OCI-LY7 (cell line): ENCODE data around the gene MTRF1L. TPM values are rescaled to one million over a fixed set of nuclear protein-coding genes. Genes with fewer than 3 reads are reported as not detected.
A peak's percentile ranks its signal among the peaks of the same experiment; 100 is the strongest.
"Not testable (repeated sequence)": the region's sequence is repeated elsewhere in the genome, so short reads cannot be mapped to it uniquely, and the experiment has no call there.

Source experiments
- BruUV-seq: library from RNA; stranded (reverse); fragments of 400-500 nt; replicated peaks from 2 replicates; lab custom pipeline; 2021; lab: Mats Ljungman, UMichigan
- CTCF ChIA-PET: fragments of 300-600 bp; sonication (Branson Sonifier 250); formaldehyde crosslinking; loops from one replicate; lab custom pipeline; 2022; ENCODE audit warnings: antibody characterized with exemption; ENCODE audit not compliant: unreplicated experiment; lab: Charles Lee
- POLR2A ChIA-PET: fragments of 300-600 bp; sonication (Branson Sonifier 250); formaldehyde crosslinking; loops from one replicate; lab custom pipeline; 2022; ENCODE audit warnings: antibody characterized with exemption; lab: Charles Lee
- DNase-seq: peaks from one replicate; pipeline ENCODE4 v3.0.0-alpha.2; 2015; ENCODE audit warnings: low spot score
- H2AFZ ChIP-seq: fragments of 200-600 bp; sonication (generic), shearing (Covaris generic); 2 replicates; pipeline ENCODE4 v1.6.1; 2014; ENCODE audit warnings: mild to moderate bottlenecking, antibody characterized with exemption, low read length, moderate library complexity
- H3K27ac ChIP-seq: fragments of 200-600 bp; sonication (generic); 2 replicates; pipeline ENCODE4 v1.5.1; 2014; ENCODE audit warnings: mixed run types, low read depth, mild to moderate bottlenecking, moderate library complexity, low read length, inconsistent platforms; ENCODE audit not compliant: poor library complexity, severe bottlenecking
- H3K36me3 ChIP-seq: fragments of 200-600 bp; sonication (generic); 2 replicates; pipeline ENCODE4 v1.6.1; 2014; ENCODE audit warnings: mild to moderate bottlenecking, antibody characterized with exemption, low read length, moderate library complexity, mixed read lengths; ENCODE audit not compliant: insufficient read depth
- H3K4me1 ChIP-seq: fragments of 200-600 bp; sonication (generic); 2 replicates; pipeline ENCODE4 v1.5.1; 2014; ENCODE audit warnings: mild to moderate bottlenecking, low read length; ENCODE audit not compliant: insufficient read depth, poor library complexity, severe bottlenecking
- H3K4me2 ChIP-seq: fragments of 200-600 bp; sonication (generic); 2 replicates; pipeline ENCODE4 v1.6.1; 2014; ENCODE audit warnings: mild to moderate bottlenecking, low read length
- H3K4me3 ChIP-seq: fragments of 200-600 bp; sonication (generic); 2 replicates; pipeline ENCODE4 v1.5.1; 2014; ENCODE audit warnings: mild to moderate bottlenecking, low read depth, low read length; ENCODE audit not compliant: poor library complexity, severe bottlenecking
- H3K79me2 ChIP-seq: fragments of 200-600 bp; sonication (generic); 2 replicates; pipeline ENCODE4 v1.6.1; 2016; ENCODE audit warnings: low read depth, mild to moderate bottlenecking, low read length, moderate library complexity, mixed read lengths; ENCODE audit not compliant: insufficient read depth
- H3K9me2 ChIP-seq: fragments of 200-600 bp; sonication (generic); 2 replicates; pipeline ENCODE4 v1.6.1; 2016; ENCODE audit warnings: mild to moderate bottlenecking, low read length, mixed read lengths; ENCODE audit not compliant: insufficient read depth
- H3K9me3 ChIP-seq: fragments of 200-600 bp; sonication (generic); 2 replicates; pipeline ENCODE4 v1.6.1; 2014; ENCODE audit warnings: mild to moderate bottlenecking, mixed run types, low read length, mixed read lengths
- H4K20me1 ChIP-seq: fragments of 200-600 bp; sonication (generic); 2 replicates; pipeline ENCODE4 v1.6.1; 2014; ENCODE audit warnings: mild to moderate bottlenecking, antibody characterized with exemption, low read length, moderate library complexity, mixed read lengths; ENCODE audit not compliant: insufficient read depth
- EZH2phosphoT487 ChIP-seq: fragments of 200-600 bp; sonication (generic); IDR thresholded peaks from 2 replicates; pipeline ENCODE4 v1.6.1; 2018; ENCODE audit warnings: low read depth, borderline replicate concordance, mild to moderate bottlenecking, mixed run types, antibody characterized with exemption, low read length, moderate library complexity, mixed read lengths
- intact Hi-C: fragments of 100-400 bp; cut with micrococcal nuclease; formaldehyde crosslinking; loops from one replicate; pipeline ENCODE4 v1.10.0; 2022; ENCODE audit not compliant: unreplicated experiment
- total RNA-seq, 2 experiments: library from RNA; depleted of rRNA in 1 of 2; stranded (reverse); fragments of >200 nt in 1 of 2; shearing (Covaris generic) in 1 of 2; gene quantifications; 2 replicates each; pipeline ENCODE4 v1.2.3, GENCODE V29; 2014 to 2022
- TF ChIP-seq, protein P1 (sequence below): fragments of 200-600 bp; sonication (generic); conservative IDR thresholded peaks from 2 replicates; pipeline ENCODE4 v1.5.1; 2014; ENCODE audit warnings: mild to moderate bottlenecking, antibody characterized with exemption, low read length, moderate library complexity, mixed read lengths

The MTRF1L gene
- total RNA-seq, 2 experiments from 2014 or later, result 11.0 to 19.2 TPM

DNA sequence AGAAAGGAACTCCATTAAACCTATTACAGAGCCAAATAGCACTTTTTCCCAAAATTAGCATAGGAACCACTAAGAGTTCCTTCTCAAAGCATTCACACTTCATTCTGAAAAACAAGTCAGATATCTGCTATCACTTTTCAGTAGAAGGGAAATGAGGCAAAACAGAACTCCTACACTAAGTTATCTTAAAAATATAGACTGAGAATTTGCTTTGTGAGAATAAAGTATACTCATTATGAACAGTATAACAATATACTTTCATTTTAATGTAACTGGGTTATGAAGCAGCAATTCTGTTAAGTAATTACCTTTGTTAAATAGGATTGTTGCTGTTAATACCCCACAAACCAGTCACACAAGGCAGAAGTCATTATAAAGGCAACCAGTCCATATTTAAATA lies 8.7 kb downstream of the MTRF1L start:
- H3K9me3 ChIP-seq, result no peaks in the 10 kb centered on the region; the same call in 1 of the 2 replicates
- H3K79me2 ChIP-seq, result peaks cover 90% of the 10 kb centered on the region
- H3K27ac ChIP-seq, result no peak overlapping the region
- ChIA-PET CTCF (no interaction called here), POLR2A (no interaction called here)
- no peaks in the 10 kb centered on the region for H3K9me2 ChIP-seq
- no peak for DNase-seq
- no peak for TF ChIP-seq EZH2phosphoT487
- TF ChIP-seq, protein P1, sequence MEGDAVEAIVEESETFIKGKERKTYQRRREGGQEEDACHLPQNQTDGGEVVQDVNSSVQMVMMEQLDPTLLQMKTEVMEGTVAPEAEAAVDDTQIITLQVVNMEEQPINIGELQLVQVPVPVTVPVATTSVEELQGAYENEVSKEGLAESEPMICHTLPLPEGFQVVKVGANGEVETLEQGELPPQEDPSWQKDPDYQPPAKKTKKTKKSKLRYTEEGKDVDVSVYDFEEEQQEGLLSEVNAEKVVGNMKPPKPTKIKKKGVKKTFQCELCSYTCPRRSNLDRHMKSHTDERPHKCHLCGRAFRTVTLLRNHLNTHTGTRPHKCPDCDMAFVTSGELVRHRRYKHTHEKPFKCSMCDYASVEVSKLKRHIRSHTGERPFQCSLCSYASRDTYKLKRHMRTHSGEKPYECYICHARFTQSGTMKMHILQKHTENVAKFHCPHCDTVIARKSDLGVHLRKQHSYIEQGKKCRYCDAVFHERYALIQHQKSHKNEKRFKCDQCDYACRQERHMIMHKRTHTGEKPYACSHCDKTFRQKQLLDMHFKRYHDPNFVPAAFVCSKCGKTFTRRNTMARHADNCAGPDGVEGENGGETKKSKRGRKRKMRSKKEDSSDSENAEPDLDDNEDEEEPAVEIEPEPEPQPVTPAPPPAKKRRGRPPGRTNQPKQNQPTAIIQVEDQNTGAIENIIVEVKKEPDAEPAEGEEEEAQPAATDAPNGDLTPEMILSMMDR, result no peak; the same call in 1 of the 2 replicates
- intact Hi-C loops, result no loop called here
- peaks cover 9% of the 10 kb centered on the region; the same call in 1 of the 2 replicates for H4K20me1 ChIP-seq
- H2AFZ ChIP-seq, result no peak overlapping the region
- no peak overlapping the region for H3K4me2 ChIP-seq
- no TSS peak for BruUV-seq
- H3K4me1 ChIP-seq, result no peaks in the 10 kb centered on the region
- no peak overlapping the region for H3K4me3 ChIP-seq
- peaks cover 91% of the 10 kb centered on the region for H3K36me3 ChIP-seq

DNA sequence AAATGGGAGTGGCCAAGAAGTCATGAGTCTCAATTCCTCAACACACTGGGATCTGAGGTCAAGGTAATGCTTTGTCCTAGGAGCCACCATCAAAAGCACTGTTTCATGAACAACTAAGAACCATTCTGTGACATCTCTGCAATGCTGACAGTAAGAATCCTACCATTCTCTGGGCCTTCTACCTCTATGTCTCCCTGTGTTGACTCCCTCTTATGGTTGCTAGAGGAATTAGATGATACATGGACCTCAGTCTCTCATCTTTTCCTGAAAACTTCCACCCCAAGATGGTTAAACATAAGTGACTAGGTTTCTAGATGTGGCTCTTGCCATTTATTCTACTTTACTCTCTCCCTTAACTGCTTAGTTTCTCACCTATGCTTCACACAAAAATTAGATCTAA lies 9.1 kb downstream of the MTRF1L start:
- no peak overlapping the region for H2AFZ ChIP-seq
- peaks cover 86% of the 10 kb centered on the region for H3K36me3 ChIP-seq
- no TSS peak for BruUV-seq
- H4K20me1 ChIP-seq, result peaks cover 9% of the 10 kb centered on the region; the same call in 1 of the 2 replicates
- TF ChIP-seq, protein P1, result peak; percentile 44; the same call in 1 of the 2 replicates
- no peak for TF ChIP-seq EZH2phosphoT487
- no peak overlapping the region for H3K4me3 ChIP-seq
- peaks cover 86% of the 10 kb centered on the region for H3K79me2 ChIP-seq
- no peak overlapping the region for H3K27ac ChIP-seq
- ChIA-PET POLR2A (no interaction called here), CTCF (no interaction called here)
- no peaks in the 10 kb centered on the region for H3K4me1 ChIP-seq
- no peak for DNase-seq
- H3K9me3 ChIP-seq, result no peaks in the 10 kb centered on the region
- intact Hi-C loops, result no loop called here
- no peaks in the 10 kb centered on the region for H3K9me2 ChIP-seq
- H3K4me2 ChIP-seq, result no peak overlapping the region

DNA sequence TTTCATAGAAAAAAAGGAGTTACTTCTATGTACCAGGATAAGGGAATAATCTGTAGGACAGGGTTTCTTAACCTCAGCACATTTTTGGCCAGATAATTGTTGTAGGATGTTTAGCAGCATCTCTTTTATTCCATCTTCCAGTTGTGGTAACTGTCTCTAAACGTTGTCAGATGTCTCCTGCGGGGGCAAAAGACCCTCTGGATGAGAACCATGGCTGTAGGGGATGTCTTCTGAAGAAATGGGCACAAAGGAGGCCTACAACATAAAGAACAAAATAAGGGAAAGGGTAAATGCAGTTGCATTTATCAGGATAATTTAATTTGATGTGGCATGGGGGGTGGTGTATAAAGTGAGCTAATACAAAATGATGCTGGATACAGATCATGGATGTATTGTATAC lies 15.5 kb downstream of the MTRF1L start:
- Histone ChIP-seq H3K36me3 (peaks cover 51% of the 10 kb centered on the region), H3K4me1 (peaks cover 17% of the 10 kb centered on the region), H3K79me2 (peaks cover 66% of the 10 kb centered on the region), H3K27ac (no peak overlapping the region), H3K4me2 (no peak overlapping the region), H4K20me1 (peaks cover 1% of the 10 kb centered on the region; the same call in 1 of the 2 replicates), H3K4me3 (no peak overlapping the region), H2AFZ (no peak overlapping the region), H3K9me2 (no peaks in the 10 kb centered on the region), H3K9me3 (0 out of 2 replicates have a peak, but pooled peaks cover 4% of the 10 kb centered on the region)
- TF ChIP-seq, protein P1, result no peak
- TF ChIP-seq EZH2phosphoT487, result no peak
- BruUV-seq, result no TSS peak
- ChIA-PET POLR2A (interaction anchor here (1.2 to 3.5 kb wide), 2 partner anchors 9 to 13 kb away, joined by 3 to 40 read pairs; partner anchors contain the start of gene MTRF1L), CTCF (no interaction called here)
- intact Hi-C loops, result no loop called here
- DNase-seq, result no peak

DNA sequence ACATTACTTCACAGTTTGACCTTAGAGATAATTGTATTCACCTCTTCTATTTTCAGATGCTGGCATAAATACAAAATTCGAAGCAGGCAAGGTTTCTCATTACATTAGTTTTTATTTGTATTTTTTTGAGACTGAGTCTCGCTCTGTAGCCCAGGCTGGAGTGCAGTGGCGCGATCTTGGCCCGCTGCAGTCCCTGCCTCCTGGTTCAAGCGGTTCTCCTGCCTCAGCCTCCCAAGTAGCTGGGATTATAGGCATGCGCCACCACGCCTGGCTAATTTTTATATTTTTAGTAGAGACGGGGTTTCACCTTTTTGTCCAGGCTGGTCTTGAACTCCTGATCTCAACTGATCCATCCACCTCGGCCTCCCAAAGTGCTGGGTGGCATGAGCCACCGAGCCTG lies 17.2 kb downstream of the MTRF1L start:
- CTCF ChIA-PET, H2AFZ ChIP-seq: not testable (repeated sequence)

More for the DNA sequence above, 17.2 kb downstream of the MTRF1L start:
- POLR2A ChIA-PET, result interaction anchor here (0.6 to 3.5 kb wide), 7 partner anchors 11 to 800 kb away, joined by 3 to 40 read pairs (median 5); partner anchors contain the start of gene MTRF1L
- Histone ChIP-seq H4K20me1 (peaks cover 11% of the 10 kb centered on the region), H3K4me1 (peaks cover 21% of the 10 kb centered on the region), H3K27ac (peak overlapping the region; percentile 87), H3K36me3 (peaks cover 49% of the 10 kb centered on the region), H3K4me3 (peak overlapping the region; percentile 98), H3K79me2 (peaks cover 68% of the 10 kb centered on the region), H3K4me2 (peak overlapping the region; percentile 84)
- H3K9me3 ChIP-seq, DNase-seq, intact Hi-C loops, H3K9me2 ChIP-seq, BruUV-seq: not testable (repeated sequence)
